ENCODE measurements around the gene PLCL2.

Gene PLCL2

DNA sequence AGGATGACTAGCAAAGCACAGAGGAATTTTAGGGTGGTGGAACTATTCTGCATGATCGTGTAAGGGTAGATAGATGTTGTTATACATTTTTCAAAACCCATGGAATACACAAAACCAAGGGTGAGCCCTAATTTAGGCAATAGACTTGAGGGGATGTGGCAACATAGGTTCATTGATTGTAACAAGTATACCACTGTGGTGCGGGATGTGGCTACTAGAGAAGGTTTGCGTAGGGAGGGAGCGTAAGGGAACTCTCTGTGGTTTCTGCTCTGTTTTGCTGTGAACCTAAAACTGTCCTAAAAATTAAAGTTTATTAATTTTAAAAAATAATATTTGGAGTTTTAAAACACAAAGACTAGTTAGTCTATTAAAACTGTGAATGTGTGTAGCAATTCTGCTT lies 202.8 kb downstream of the PLCL2 start:
- TF ChIP-seq, protein P1, sequence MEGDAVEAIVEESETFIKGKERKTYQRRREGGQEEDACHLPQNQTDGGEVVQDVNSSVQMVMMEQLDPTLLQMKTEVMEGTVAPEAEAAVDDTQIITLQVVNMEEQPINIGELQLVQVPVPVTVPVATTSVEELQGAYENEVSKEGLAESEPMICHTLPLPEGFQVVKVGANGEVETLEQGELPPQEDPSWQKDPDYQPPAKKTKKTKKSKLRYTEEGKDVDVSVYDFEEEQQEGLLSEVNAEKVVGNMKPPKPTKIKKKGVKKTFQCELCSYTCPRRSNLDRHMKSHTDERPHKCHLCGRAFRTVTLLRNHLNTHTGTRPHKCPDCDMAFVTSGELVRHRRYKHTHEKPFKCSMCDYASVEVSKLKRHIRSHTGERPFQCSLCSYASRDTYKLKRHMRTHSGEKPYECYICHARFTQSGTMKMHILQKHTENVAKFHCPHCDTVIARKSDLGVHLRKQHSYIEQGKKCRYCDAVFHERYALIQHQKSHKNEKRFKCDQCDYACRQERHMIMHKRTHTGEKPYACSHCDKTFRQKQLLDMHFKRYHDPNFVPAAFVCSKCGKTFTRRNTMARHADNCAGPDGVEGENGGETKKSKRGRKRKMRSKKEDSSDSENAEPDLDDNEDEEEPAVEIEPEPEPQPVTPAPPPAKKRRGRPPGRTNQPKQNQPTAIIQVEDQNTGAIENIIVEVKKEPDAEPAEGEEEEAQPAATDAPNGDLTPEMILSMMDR (IDR thresholded peaks at IDR 0.05; ENCODE audit: insufficient read depth, low read length, poor library complexity, severe bottlenecking): no peak
- Histone ChIP-seq H3K27me3 (replicated peaks; ENCODE audit: control insufficient read depth, insufficient read depth, low read length) (no peaks in the 10 kb centered on the region), H3K4me3 (replicated peaks; ENCODE audit: low read depth, low read length) (no peak overlapping the region), H3K36me3 (ENCODE audit: control insufficient read depth, insufficient read depth, low read length) (peaks cover 2% of the 10 kb centered on the region; the same call in 1 of the 2 replicates)
- no peak for DNase-seq (ENCODE audit: extremely low read depth, insufficient read length)

DNA sequence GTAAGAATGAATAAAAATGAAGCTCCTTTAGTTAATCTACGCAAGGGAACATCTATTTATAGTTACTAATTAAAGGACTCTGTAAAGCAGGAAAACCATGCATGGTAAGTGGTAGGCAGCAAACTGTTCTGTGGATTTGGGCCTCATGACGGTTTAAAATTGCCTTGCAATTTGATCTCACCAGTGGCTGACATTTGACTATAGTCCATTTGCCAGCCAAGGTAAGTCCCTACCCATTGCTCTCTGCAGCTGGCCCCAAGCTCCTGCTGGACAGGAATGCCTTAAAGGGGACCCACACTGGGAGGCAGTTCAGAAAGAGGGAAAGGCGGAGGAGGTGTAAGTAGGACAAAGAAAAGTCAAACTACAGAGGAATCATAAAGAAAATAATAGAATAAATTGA lies 203.3 kb downstream of the PLCL2 start:
- Histone ChIP-seq H3K4me3 (replicated peaks; ENCODE audit: low read depth, low read length) (no peak overlapping the region), H3K27me3 (replicated peaks; ENCODE audit: control insufficient read depth, insufficient read depth, low read length) (no peaks in the 10 kb centered on the region), H3K36me3 (ENCODE audit: control insufficient read depth, insufficient read depth, low read length) (peaks cover 2% of the 10 kb centered on the region; the same call in 1 of the 2 replicates)
- TF ChIP-seq, protein P1 (IDR thresholded peaks at IDR 0.05; ENCODE audit: insufficient read depth, low read length, poor library complexity, severe bottlenecking): no peak
- DNase-seq (ENCODE audit: extremely low read depth, insufficient read length): no peak

DNA sequence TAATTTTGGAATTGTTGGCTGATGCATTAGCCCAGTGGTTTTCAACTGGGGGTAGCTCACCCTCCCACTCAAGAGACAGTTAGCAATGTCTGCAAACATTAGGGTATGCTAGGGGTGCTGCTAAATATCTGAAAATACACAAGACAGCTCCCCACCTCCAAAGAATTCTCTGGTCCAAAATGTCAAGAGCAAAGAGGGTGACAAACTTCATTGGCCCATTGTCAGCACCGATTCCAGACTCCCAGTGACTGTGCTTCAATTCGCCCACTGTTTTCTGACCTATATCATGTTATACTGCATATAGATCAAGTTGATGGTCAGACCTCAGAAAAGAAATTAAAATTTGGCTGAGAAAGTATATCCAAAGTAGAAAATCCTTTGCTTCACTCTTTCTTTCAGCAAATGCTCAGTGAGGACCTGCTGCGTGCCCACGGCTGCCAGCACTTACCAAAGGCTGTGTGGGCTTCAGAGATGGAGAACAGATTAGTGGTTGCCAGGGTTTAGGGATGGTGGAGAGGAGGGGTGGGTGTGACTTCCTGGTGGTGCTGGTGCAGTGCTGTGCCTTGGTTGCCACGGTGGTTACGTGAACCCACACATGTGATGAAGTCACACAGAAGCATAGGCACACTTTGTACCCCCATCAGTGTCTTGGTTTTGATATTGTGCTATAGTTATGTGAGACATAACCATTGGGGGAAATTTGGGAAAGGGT lies 204.0 kb downstream of the PLCL2 start:
- TF ChIP-seq, protein P1 (IDR thresholded peaks at IDR 0.05; ENCODE audit: insufficient read depth, low read length, poor library complexity, severe bottlenecking): no peak
- Histone ChIP-seq H3K36me3 (ENCODE audit: control insufficient read depth, insufficient read depth, low read length) (peaks cover 2% of the 10 kb centered on the region; the same call in 1 of the 2 replicates), H3K27me3 (replicated peaks; ENCODE audit: control insufficient read depth, insufficient read depth, low read length) (no peaks in the 10 kb centered on the region), H3K4me3 (replicated peaks; ENCODE audit: low read depth, low read length) (no peak overlapping the region)
- DNase-seq (ENCODE audit: extremely low read depth, insufficient read length): no peak

DNA sequence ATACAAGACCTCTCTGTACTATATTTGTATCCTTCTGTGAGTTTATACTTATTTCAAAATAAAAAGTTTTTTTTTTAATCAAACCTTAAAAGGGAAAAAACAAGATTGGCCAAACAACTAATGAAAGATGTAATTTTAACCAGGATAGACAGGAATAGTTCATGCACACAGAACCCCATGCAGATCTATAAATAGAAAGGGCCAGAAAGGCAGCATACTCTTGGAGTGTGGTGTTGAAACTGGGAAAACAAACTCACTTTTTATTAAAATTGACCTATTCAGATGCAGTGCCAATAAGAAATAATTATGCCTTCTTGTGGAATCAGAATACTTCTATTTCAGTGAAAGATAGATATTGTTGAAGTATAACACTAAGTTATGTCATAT lies 204.6 kb downstream of the PLCL2 start:
- Histone ChIP-seq H3K36me3 (ENCODE audit: control insufficient read depth, insufficient read depth, low read length) (peaks cover 2% of the 10 kb centered on the region; the same call in 1 of the 2 replicates), H3K27me3 (replicated peaks; ENCODE audit: control insufficient read depth, insufficient read depth, low read length) (no peaks in the 10 kb centered on the region), H3K4me3 (replicated peaks; ENCODE audit: low read depth, low read length) (no peak overlapping the region)
- TF ChIP-seq, protein P1 (IDR thresholded peaks at IDR 0.05; ENCODE audit: insufficient read depth, low read length, poor library complexity, severe bottlenecking): no peak
- no peak for DNase-seq (ENCODE audit: extremely low read depth, insufficient read length)

DNA sequence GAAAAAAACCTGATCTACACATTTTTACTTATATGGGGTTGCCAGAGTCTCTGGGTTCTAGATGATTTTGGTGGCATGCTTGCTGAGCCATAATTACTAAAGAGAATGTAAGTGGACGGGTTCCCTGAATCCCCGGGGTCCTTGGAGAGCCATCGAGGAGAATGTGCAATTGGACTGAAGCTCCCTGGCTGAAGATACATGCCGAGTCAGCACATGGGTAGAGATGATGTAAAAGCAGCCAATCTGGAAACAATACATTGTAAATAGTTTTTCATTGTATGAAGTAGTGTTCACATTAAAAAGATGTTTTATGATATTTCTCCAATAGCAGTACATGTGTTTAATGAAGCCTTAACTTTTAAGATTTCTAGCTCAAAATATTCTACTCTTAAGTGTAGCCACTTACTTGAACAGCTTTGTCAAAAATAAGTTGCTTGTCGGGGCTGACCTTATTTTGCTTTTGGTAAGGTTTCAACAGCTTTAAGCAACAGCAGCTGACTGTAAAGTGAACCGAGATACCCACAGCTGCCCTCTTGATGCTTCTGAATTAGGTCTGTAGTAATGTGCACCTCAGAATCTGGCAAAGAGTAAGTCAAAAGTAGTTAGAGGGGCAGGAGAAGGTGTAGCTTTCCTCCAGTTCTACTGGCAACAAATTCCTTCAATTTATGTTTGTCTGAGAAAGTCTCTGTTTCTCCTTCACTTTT lies 205.7 kb downstream of the PLCL2 start:
- DNase-seq (ENCODE audit: extremely low read depth, insufficient read length): no peak
- TF ChIP-seq, protein P1 (IDR thresholded peaks at IDR 0.05; ENCODE audit: insufficient read depth, low read length, poor library complexity, severe bottlenecking): no peak
- Histone ChIP-seq H3K4me3 (replicated peaks; ENCODE audit: low read depth, low read length) (no peak overlapping the region), H3K36me3 (ENCODE audit: control insufficient read depth, insufficient read depth, low read length) (peaks cover 2% of the 10 kb centered on the region; the same call in 1 of the 2 replicates), H3K27me3 (replicated peaks; ENCODE audit: control insufficient read depth, insufficient read depth, low read length) (no peaks in the 10 kb centered on the region)

Measured in GM06990 (cell line).